Keratinocyte (primary cell): Measurements from ENCODE around the gene BABAM2. TPM values are rescaled to one million over a fixed set of nuclear protein-coding genes. Genes with fewer than 3 reads are reported as not detected.
"Not testable (repeated sequence)": the region's sequence is repeated elsewhere in the genome, so short reads cannot be mapped to it uniquely, and the experiment has no call there.

Source experiments
- DNase-seq: peaks from one replicate; pipeline ENCODE4 v3.0.0-alpha.2; 2011; ENCODE audit warnings: low read depth, missing footprints, low spot score
- FAIRE-seq: peaks from 2 replicates; lab custom pipeline; 2011; peaks lifted over from hg19 to GRCh38; lab: Jason Lieb, UNC
- H2AFZ ChIP-seq: 2 replicates; pipeline ENCODE4 v1.6.0; 2012; ENCODE audit warnings: low read length, control low read depth, inconsistent platforms; ENCODE audit not compliant: control insufficient read depth
- H3K27ac ChIP-seq: 2 replicates; pipeline ENCODE4 v1.5.1; 2011; ENCODE audit warnings: low read length; ENCODE audit not compliant: control insufficient read depth, insufficient read depth
- H3K27me3 ChIP-seq: 3 replicates; pipeline ENCODE4 v1.6.0; 2011; ENCODE audit warnings: low read length; ENCODE audit not compliant: control insufficient read depth, insufficient read depth; ENCODE audit errors: extremely low read depth
- H3K36me3 ChIP-seq, 2 experiments: 2 replicates in 1 of 2; 3 replicates in 1 of 2; pipeline ENCODE4 v1.5.1; 2011; ENCODE audit warnings: low read length in 2 of 2, mild to moderate bottlenecking in 1 of 2; ENCODE audit not compliant: control insufficient read depth in 2 of 2, insufficient read depth in 2 of 2; ENCODE audit errors: extremely low read depth in 1 of 2
- H3K4me1 ChIP-seq: 3 replicates; pipeline ENCODE4 v1.5.1; 2011; ENCODE audit warnings: low read length; ENCODE audit not compliant: control insufficient read depth, insufficient read depth; ENCODE audit errors: extremely low read depth
- H3K4me2 ChIP-seq: 3 replicates; pipeline ENCODE4 v1.6.0; 2011; ENCODE audit warnings: low read depth, low read length; ENCODE audit not compliant: control insufficient read depth, insufficient read depth; ENCODE audit errors: extremely low read depth
- H3K4me3 ChIP-seq, 3 experiments: fragments of 200-600 bp in 1 of 3; sonication (generic) in 1 of 3; 2 replicates in 2 of 3; 3 replicates in 1 of 3; pipeline ENCODE4 v1.5.1; 2011 to 2016; ENCODE audit warnings: low read length in 3 of 3, mild to moderate bottlenecking in 3 of 3, control low read depth in 2 of 3, inconsistent platforms in 1 of 3, low read depth in 1 of 3, mixed read lengths in 1 of 3, mixed run types in 1 of 3, moderate library complexity in 1 of 3; ENCODE audit not compliant: control insufficient read depth in 2 of 3, insufficient read depth in 2 of 3; ENCODE audit errors: extremely low read depth in 1 of 3
- H3K79me2 ChIP-seq: 2 replicates; pipeline ENCODE4 v1.6.0; 2012; ENCODE audit warnings: low read length; ENCODE audit not compliant: control insufficient read depth, insufficient read depth
- H3K9ac ChIP-seq: 3 replicates; pipeline ENCODE4 v1.6.0; 2011; ENCODE audit warnings: low read length; ENCODE audit not compliant: control insufficient read depth, insufficient read depth; ENCODE audit errors: extremely low read depth
- H3K9me1 ChIP-seq: 3 replicates; pipeline ENCODE4 v1.6.0; 2011; ENCODE audit warnings: low read length; ENCODE audit not compliant: control insufficient read depth, insufficient read depth; ENCODE audit errors: extremely low read depth
- H3K9me3 ChIP-seq: 2 replicates; pipeline ENCODE4 v1.5.1; 2012; ENCODE audit warnings: low read depth, low read length; ENCODE audit not compliant: control insufficient read depth
- H4K20me1 ChIP-seq: 3 replicates; pipeline ENCODE4 v1.6.0; 2011; ENCODE audit warnings: low read length; ENCODE audit not compliant: control insufficient read depth, insufficient read depth; ENCODE audit errors: extremely low read depth
- EZH2 ChIP-seq: IDR thresholded peaks from one replicate; pipeline ENCODE4 v1.6.1; 2012; ENCODE audit warnings: inconsistent platforms, mild to moderate bottlenecking, low read length, moderate library complexity
- dilution Hi-C: fragments of 300-500 bp; cut with MboI; formaldehyde crosslinking; loops from one replicate; pipeline ENCODE4 v1.7.0; 2020; ENCODE audit warnings: low sequenced_read_pairs; ENCODE audit not compliant: extremely low pct_ligation_motif_present
- polyA plus RNA-seq, 5 experiments: library from polyadenylated mRNA; depleted of rRNA in 3 of 5; stranded (reverse) in 3 of 5; stranded (forward) in 1 of 5; unstranded in 1 of 5; fragments of >200 nt; gene quantifications; 1 replicate in 1 of 5; 2 replicates in 3 of 5; 3 replicates in 1 of 5; pipeline versions ENCODE4 v1.2.1 to v1.2.3, GENCODE V29; 2011 to 2012; ENCODE audit warnings: missing spikeins in 2 of 5, low read depth in 1 of 5, low replicate concordance in 1 of 5
- TF ChIP-seq, protein P1 (sequence below), 3 experiments: IDR thresholded peaks in 1 of 3; conservative IDR thresholded peaks in 1 of 3; optimal IDR thresholded peaks in 1 of 3; 2 replicates in 2 of 3; 3 replicates in 1 of 3; pipeline versions ENCODE3 to v1.5.1; 2011; ENCODE audit warnings: low read length in 3 of 3, mild to moderate bottlenecking in 3 of 3, moderate library complexity in 2 of 3, control low read depth in 1 of 3, inconsistent platforms in 1 of 3; ENCODE audit not compliant: insufficient read depth in 2 of 3; ENCODE audit errors: extremely low read depth in 1 of 3

BABAM2 gene
- polyA plus RNA-seq, 1 donor (not counting 4 experiments of a cell fraction or from before 2014, with no cell fraction given) = 29.8 TPM

DNA sequence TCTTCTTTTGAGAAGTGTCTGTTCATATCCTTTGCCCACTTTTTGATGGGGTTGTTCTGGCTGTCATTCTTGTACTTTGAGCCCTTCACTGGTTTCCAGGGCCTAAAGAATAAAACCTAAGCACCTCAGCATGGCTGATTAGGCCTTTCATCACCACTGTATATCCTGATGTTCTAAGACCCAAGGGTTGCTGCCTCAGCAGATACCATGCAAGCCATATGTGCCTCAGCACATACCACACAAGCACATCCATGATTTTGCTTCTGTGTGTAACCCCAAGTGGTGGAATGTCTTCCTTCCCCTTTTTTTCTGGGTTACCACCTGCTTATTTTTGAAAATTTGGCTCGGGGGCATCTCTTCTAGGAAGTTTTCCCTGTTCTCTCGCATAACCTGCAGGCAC, 11.7 kb upstream of the BABAM2 start:
- no peaks in the 10 kb centered on the region for H3K36me3 ChIP-seq
- H3K27ac ChIP-seq = no peak overlapping the region
- no peaks in the 10 kb centered on the region for H3K79me2 ChIP-seq
- FAIRE-seq (no peak), DNase-seq (no peak)
- H3K9me3 ChIP-seq = peaks cover 3% of the 10 kb centered on the region
- H3K9me1 ChIP-seq = no peaks in the 10 kb centered on the region
- no peaks in the 10 kb centered on the region for H4K20me1 ChIP-seq
- H3K4me3 ChIP-seq = no peak overlapping the region
- dilution Hi-C loops = no loop called here
- no peak overlapping the region for H3K4me2 ChIP-seq
- H2AFZ ChIP-seq = no peak overlapping the region
- TF ChIP-seq, protein P1, sequence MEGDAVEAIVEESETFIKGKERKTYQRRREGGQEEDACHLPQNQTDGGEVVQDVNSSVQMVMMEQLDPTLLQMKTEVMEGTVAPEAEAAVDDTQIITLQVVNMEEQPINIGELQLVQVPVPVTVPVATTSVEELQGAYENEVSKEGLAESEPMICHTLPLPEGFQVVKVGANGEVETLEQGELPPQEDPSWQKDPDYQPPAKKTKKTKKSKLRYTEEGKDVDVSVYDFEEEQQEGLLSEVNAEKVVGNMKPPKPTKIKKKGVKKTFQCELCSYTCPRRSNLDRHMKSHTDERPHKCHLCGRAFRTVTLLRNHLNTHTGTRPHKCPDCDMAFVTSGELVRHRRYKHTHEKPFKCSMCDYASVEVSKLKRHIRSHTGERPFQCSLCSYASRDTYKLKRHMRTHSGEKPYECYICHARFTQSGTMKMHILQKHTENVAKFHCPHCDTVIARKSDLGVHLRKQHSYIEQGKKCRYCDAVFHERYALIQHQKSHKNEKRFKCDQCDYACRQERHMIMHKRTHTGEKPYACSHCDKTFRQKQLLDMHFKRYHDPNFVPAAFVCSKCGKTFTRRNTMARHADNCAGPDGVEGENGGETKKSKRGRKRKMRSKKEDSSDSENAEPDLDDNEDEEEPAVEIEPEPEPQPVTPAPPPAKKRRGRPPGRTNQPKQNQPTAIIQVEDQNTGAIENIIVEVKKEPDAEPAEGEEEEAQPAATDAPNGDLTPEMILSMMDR (optimal IDR thresholded peaks at IDR 0.05 in 1 of 3, IDR thresholded peaks at IDR 0.05 in 1 of 3, conservative IDR thresholded peaks at IDR 0.05 in 1 of 3; ENCODE audit: extremely low read depth in 1 of 3, insufficient read depth in 2 of 3, low read length in 3 of 3) = no peak
- no peak for TF ChIP-seq EZH2
- no peak overlapping the region for H3K9ac ChIP-seq
- H3K4me1 ChIP-seq = no peaks in the 10 kb centered on the region
- no peaks in the 10 kb centered on the region for H3K27me3 ChIP-seq

DNA sequence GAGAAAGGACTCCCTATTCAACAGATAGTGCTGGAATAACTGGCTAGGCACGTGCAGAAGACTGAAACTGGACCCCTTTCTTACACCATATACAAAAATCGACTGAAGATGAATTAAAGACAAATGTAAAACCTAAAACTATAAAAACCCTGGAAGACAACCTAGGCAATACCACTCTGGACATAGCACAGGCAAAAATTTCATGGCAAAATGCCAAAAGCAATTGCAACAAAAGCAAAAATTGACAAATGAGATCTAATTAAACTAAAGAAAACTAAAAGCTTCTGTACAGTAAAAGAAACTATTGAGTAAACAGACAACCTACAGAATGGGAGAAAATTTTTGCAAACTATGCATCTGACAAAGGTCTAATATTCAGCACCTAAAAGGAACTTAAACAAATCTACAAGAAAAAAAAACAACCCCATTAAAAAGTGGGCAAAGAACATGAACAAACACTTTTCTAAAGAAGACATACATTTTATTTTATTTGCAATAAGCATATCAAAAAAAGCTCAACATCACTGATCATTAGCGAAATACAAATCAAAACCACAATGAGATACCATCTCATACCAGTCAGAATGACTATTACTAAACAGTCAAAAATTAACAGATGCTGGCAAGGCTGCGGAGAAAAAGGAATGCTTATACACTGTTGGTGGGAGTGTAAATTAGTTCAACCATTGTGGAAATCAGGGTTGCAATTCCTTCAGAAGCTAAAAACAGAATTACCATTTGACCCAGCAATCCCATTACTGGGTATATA, 8.5 kb upstream of the BABAM2 start:
- H3K27me3 ChIP-seq, H3K27ac ChIP-seq, H3K4me3 ChIP-seq, H2AFZ ChIP-seq, H3K36me3 ChIP-seq, DNase-seq, H3K79me2 ChIP-seq, H3K9me3 ChIP-seq, H3K4me2 ChIP-seq, dilution Hi-C loops, H3K9me1 ChIP-seq, H3K9ac ChIP-seq, H4K20me1 ChIP-seq, FAIRE-seq: not testable (repeated sequence)
- H3K4me1 ChIP-seq = peaks cover 15% of the 10 kb centered on the region

DNA sequence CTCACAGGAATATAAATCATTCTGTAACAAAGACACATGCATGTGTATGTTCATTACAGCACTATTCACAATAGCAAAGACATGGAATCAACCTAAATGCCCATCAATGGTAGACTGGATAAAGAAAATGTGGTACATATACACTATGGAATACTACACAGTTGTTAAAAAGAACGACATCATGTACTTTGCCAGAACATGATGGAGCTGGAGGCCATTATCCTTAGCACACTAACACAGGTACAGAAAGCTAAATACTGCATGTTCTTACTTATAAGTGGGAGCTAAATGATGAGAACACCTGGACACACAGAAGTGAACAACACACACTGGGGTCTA, 8.0 kb upstream of the BABAM2 start:
- peaks cover 15% of the 10 kb centered on the region for H3K4me1 ChIP-seq
- DNase-seq, H2AFZ ChIP-seq, H4K20me1 ChIP-seq, H3K9ac ChIP-seq, H3K4me2 ChIP-seq, H3K27ac ChIP-seq, H3K9me3 ChIP-seq, dilution Hi-C loops, H3K4me3 ChIP-seq, H3K79me2 ChIP-seq, H3K9me1 ChIP-seq, H3K27me3 ChIP-seq, H3K36me3 ChIP-seq, FAIRE-seq: not testable (repeated sequence)
